ENCODE data around the gene TMTC2.

GRCh38 chr12:83130178-83130577 lies 443.5 kb downstream of the TMTC2 start:
- TF ChIP-seq CTCF (IDR thresholded peaks at IDR 0.05) (no peak), POLR2A (IDR thresholded peaks at IDR 0.05) (no peak)
